HEK293 (cell line): Measurements from ENCODE around the gene LRP1-AS.

Source experiments
- CTCF ChIA-PET: fragments of 350-600 bp; formaldehyde crosslinking; extraction: SDS; loops from one replicate; lab custom pipeline; 2021; ENCODE audit warnings: antibody characterized with exemption; lab: Yijun Ruan, JAX
- POLR2A ChIA-PET: fragments of 300-600 bp; formaldehyde crosslinking; extraction: SDS; loops from one replicate; lab custom pipeline; 2020; ENCODE audit warnings: antibody characterized with exemption, inconsistent platforms; lab: Yijun Ruan, JAX
- H3K27ac ChIP-seq: fragments of 200-500 bp; sonication (Bioruptor generic); 2 replicates; pipeline ENCODE4 v1.5.1; 2014; ENCODE audit warnings: low read depth, low read length, control low read depth, inconsistent platforms; ENCODE audit errors: extremely low read depth
- H3K36me3 ChIP-seq, 2 experiments: fragments of 200-500 bp in 1 of 2; sonication (Bioruptor generic) in 1 of 2; 1 replicate in 1 of 2; 2 replicates in 1 of 2; pipeline ENCODE4 v1.5.1; 2014 to 2017; ENCODE audit warnings: inconsistent platforms in 2 of 2, low read length in 2 of 2; ENCODE audit not compliant: control insufficient read depth in 2 of 2, insufficient read depth in 1 of 2
- H3K4me1 ChIP-seq: fragments of 200-500 bp; sonication (Bioruptor generic); 2 replicates; pipeline ENCODE4 v1.5.1; 2014; ENCODE audit warnings: mild to moderate bottlenecking, low read length, inconsistent platforms; ENCODE audit not compliant: control insufficient read depth, insufficient read depth
- H3K4me3 ChIP-seq: 2 replicates; pipeline ENCODE4 v1.5.1; 2011; ENCODE audit warnings: low read depth, mild to moderate bottlenecking, control low read depth, low read length, moderate library complexity
- H3K9me3 ChIP-seq: fragments of 200-500 bp; sonication (Bioruptor generic); 2 replicates; pipeline ENCODE4 v1.5.1; 2014; ENCODE audit warnings: low read depth, low read length, inconsistent platforms; ENCODE audit not compliant: control insufficient read depth, insufficient read depth
- AEBP2 ChIP-seq: fragments of 450-650 bp; formaldehyde crosslinking; IDR thresholded peaks from 2 replicates; pipeline ENCODE4 v1.5.1; 2016; ENCODE audit warnings: missing biosample characterization, missing genetic modification characterization, borderline replicate concordance
- BCL11A ChIP-seq: fragments of 450-650 bp; formaldehyde crosslinking; IDR thresholded peaks from 2 replicates; pipeline ENCODE4 v1.5.1; 2016; ENCODE audit warnings: low read depth, missing biosample characterization, missing genetic modification characterization
- CTCF ChIP-seq: fragments of 450-650 bp; formaldehyde crosslinking; IDR thresholded peaks from 2 replicates; pipeline ENCODE4 v1.5.1; 2016; ENCODE audit warnings: missing biosample characterization, missing genetic modification characterization
- ELK4 ChIP-seq: IDR thresholded peaks from 2 replicates; pipeline ENCODE4 v1.6.1; 2011; ENCODE audit warnings: mild to moderate bottlenecking, low read depth, low read length, borderline replicate concordance
- FEZF1 ChIP-seq: fragments of 450-650 bp; formaldehyde crosslinking; IDR thresholded peaks from 2 replicates; pipeline ENCODE4 v1.5.1; 2016; ENCODE audit warnings: missing biosample characterization, missing genetic modification characterization
- GFI1B ChIP-seq: fragments of 450-650 bp; formaldehyde crosslinking; IDR thresholded peaks from 2 replicates; pipeline ENCODE4 v1.5.1; 2016; ENCODE audit warnings: missing biosample characterization, missing genetic modification characterization
- GLIS2 ChIP-seq: fragments of 450-650 bp; formaldehyde crosslinking; IDR thresholded peaks from 2 replicates; pipeline ENCODE4 v1.5.1; 2016; ENCODE audit warnings: missing biosample characterization, missing genetic modification characterization
- KLF10 ChIP-seq: fragments of 450-650 bp; IDR thresholded peaks from 2 replicates; pipeline ENCODE4 v1.5.1; 2018; ENCODE audit warnings: missing biosample characterization, mild to moderate bottlenecking, missing genetic modification characterization
- OSR2 ChIP-seq: fragments of 450-650 bp; formaldehyde crosslinking; IDR thresholded peaks from 2 replicates; pipeline ENCODE4 v1.5.1; 2016; ENCODE audit warnings: missing biosample characterization, missing genetic modification characterization
- YY2 ChIP-seq: fragments of 450-650 bp; formaldehyde crosslinking; IDR thresholded peaks from 2 replicates; pipeline ENCODE4 v1.5.1; 2016; ENCODE audit warnings: missing biosample characterization, missing genetic modification characterization
- ZBTB17 ChIP-seq: fragments of 450-650 bp; formaldehyde crosslinking; IDR thresholded peaks from 2 replicates; pipeline ENCODE4 v1.5.1; 2016; ENCODE audit warnings: missing biosample characterization, missing genetic modification characterization
- ZBTB20 ChIP-seq: fragments of 450-650 bp; formaldehyde crosslinking; IDR thresholded peaks from 2 replicates; pipeline ENCODE4 v1.5.1; 2016; ENCODE audit warnings: missing biosample characterization, missing genetic modification characterization
- ZBTB8A ChIP-seq: fragments of 450-650 bp; formaldehyde crosslinking; IDR thresholded peaks from 2 replicates; pipeline ENCODE4 v1.5.1; 2016; ENCODE audit warnings: missing biosample characterization, missing genetic modification characterization
- ZNF2 ChIP-seq: fragments of 450-650 bp; formaldehyde crosslinking; IDR thresholded peaks from 2 replicates; pipeline ENCODE4 v1.5.1; 2016; ENCODE audit warnings: missing biosample characterization, missing genetic modification characterization
- ZNF266 ChIP-seq: fragments of 450-650 bp; formaldehyde crosslinking; IDR thresholded peaks from 2 replicates; pipeline ENCODE4 v1.5.1; 2016; ENCODE audit warnings: missing biosample characterization, missing genetic modification characterization, low read depth
- ZNF274 ChIP-seq, 2 experiments: fragments of 200-500 bp in 1 of 2; fragments of 450-650 bp in 1 of 2; sonication (Bioruptor generic) in 1 of 2; formaldehyde crosslinking in 1 of 2; IDR thresholded peaks; 2 replicates each; pipeline versions ENCODE4 v1.5.1 to v1.6.1; 2014 to 2016; ENCODE audit warnings: borderline replicate concordance in 1 of 2, inconsistent platforms in 1 of 2, low read length in 1 of 2, missing biosample characterization in 1 of 2, missing genetic modification characterization in 1 of 2
- ZNF335 ChIP-seq: fragments of 450-650 bp; formaldehyde crosslinking; conservative IDR thresholded peaks from 2 replicates; pipeline ENCODE4 v1.5.1; 2016; ENCODE audit warnings: missing biosample characterization, missing genetic modification characterization
- ZNF416 ChIP-seq: fragments of 450-650 bp; formaldehyde crosslinking; IDR thresholded peaks from 2 replicates; pipeline ENCODE4 v1.5.1; 2016; ENCODE audit warnings: missing biosample characterization, missing genetic modification characterization
- ZNF433 ChIP-seq: fragments of 450-650 bp; formaldehyde crosslinking; IDR thresholded peaks from 2 replicates; pipeline ENCODE4 v1.5.1; 2016; ENCODE audit warnings: missing biosample characterization, missing genetic modification characterization, low read depth
- ZNF529 ChIP-seq: fragments of 450-650 bp; formaldehyde crosslinking; IDR thresholded peaks from 2 replicates; pipeline ENCODE4 v1.5.1; 2017; ENCODE audit warnings: missing genetic modification characterization, missing biosample characterization; ENCODE audit not compliant: insufficient replicate concordance
- ZNF610 ChIP-seq: fragments of 450-650 bp; formaldehyde crosslinking; IDR thresholded peaks from 2 replicates; pipeline ENCODE4 v1.5.1; 2016; ENCODE audit warnings: missing biosample characterization, missing genetic modification characterization, borderline replicate concordance
- ZSCAN23 ChIP-seq: fragments of 450-650 bp; formaldehyde crosslinking; IDR thresholded peaks from 2 replicates; pipeline ENCODE4 v1.5.1; 2016; ENCODE audit warnings: missing biosample characterization, missing genetic modification characterization
- TF ChIP-seq, protein P1 (sequence below): fragments of 450-650 bp; formaldehyde crosslinking; IDR thresholded peaks from 2 replicates; pipeline ENCODE4 v1.5.1; 2016; ENCODE audit warnings: missing biosample characterization, missing genetic modification characterization
- TF ChIP-seq, protein P2 (sequence below): fragments of 450-650 bp; formaldehyde crosslinking; IDR thresholded peaks from 2 replicates; pipeline ENCODE4 v1.5.1; 2016; ENCODE audit warnings: missing biosample characterization, missing genetic modification characterization

LRP1-AS gene

DNA sequence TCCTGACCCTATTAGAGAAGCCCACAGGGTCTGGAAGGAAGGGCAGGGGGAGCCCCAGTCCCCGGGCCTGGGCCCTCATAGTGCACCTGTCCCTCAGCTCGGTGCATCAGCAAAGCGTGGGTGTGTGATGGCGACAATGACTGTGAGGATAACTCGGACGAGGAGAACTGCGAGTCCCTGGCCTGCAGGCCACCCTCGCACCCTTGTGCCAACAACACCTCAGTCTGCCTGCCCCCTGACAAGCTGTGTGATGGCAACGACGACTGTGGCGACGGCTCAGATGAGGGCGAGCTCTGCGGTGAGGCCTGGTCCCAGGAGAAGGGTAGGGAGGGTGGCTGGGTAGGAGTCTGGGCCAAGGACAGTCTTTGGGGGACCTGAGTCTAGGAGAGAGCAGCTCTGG lies 26.3 kb upstream of the LRP1-AS start:
- POLR2A ChIA-PET: interaction anchor here (0.6 to 1.4 kb wide), 2 partner anchors 46 to 86 kb away, joined by 3 to 4 read pairs; partner anchors contain the start of gene LRP1
- Histone ChIP-seq H3K36me3 (peaks cover 0 to 76% of the 10 kb centered on the region in 2 experiments; a peak in 1 of 3 replicates), H3K9me3 (no peaks in the 10 kb centered on the region), H3K4me1 (no peaks in the 10 kb centered on the region), H3K4me3 (no peak overlapping the region), H3K27ac (no peak overlapping the region)
- TF ChIP-seq ZBTB8A (tag by site-specific recombination): no peak
- CTCF ChIA-PET: interaction anchor here (0.5 to 10.6 kb wide), 21 partner anchors 12 to 499 kb away, joined by 3 to 259 read pairs (median 4); partner anchors contain the start of genes LRP1, LRP1-AS, SHMT2 and ZBTB39

DNA sequence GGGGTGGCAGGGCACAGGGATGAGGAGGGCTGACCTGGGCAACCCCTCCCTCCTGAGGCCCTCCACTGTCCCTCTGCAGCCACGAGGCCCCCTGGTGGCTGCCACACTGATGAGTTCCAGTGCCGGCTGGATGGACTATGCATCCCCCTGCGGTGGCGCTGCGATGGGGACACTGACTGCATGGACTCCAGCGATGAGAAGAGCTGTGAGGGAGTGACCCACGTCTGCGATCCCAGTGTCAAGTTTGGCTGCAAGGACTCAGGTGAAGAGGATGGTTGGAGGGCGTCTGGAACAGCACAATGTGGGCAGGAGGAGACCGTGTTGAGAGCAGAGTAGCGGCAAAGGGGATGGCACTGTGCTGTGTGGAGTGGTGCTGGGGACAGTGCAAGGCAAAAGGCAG lies 25.7 kb upstream of the LRP1-AS start:
- H3K27ac ChIP-seq: no peak overlapping the region
- ChIA-PET POLR2A (interaction anchor here (0.6 to 1.4 kb wide), 2 partner anchors 45 to 85 kb away, joined by 3 to 4 read pairs; partner anchors contain the start of gene LRP1), CTCF (interaction anchor here (0.5 to 10.6 kb wide), 18 partner anchors 10 to 498 kb away, joined by 3 to 259 read pairs (median 4); partner anchors contain the start of genes LRP1, LRP1-AS and ZBTB39)
- H3K4me1 ChIP-seq: no peaks in the 10 kb centered on the region
- peaks cover 0 to 76% of the 10 kb centered on the region in 2 experiments; a peak in 1 of 3 replicates for H3K36me3 ChIP-seq
- no peak overlapping the region for H3K4me3 ChIP-seq
- no peaks in the 10 kb centered on the region for H3K9me3 ChIP-seq
- TF ChIP-seq, protein P1, sequence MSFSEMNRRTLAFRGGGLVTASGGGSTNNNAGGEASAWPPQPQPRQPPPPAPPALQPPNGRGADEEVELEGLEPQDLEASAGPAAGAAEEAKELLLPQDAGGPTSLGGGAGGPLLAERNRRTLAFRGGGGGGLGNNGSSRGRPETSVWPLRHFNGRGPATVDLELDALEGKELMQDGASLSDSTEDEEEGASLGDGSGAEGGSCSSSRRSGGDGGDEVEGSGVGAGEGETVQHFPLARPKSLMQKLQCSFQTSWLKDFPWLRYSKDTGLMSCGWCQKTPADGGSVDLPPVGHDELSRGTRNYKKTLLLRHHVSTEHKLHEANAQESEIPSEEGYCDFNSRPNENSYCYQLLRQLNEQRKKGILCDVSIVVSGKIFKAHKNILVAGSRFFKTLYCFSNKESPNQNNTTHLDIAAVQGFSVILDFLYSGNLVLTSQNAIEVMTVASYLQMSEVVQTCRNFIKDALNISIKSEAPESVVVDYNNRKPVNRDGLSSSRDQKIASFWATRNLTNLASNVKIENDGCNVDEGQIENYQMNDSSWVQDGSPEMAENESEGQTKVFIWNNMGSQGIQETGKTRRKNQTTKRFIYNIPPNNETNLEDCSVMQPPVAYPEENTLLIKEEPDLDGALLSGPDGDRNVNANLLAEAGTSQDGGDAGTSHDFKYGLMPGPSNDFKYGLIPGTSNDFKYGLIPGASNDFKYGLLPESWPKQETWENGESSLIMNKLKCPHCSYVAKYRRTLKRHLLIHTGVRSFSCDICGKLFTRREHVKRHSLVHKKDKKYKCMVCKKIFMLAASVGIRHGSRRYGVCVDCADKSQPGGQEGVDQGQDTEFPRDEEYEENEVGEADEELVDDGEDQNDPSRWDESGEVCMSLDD: no peak
- TF ChIP-seq ZNF335: no peak
- no peak for TF ChIP-seq KLF10
- no peak for TF ChIP-seq BCL11A (tag by site-specific recombination)
- no peak for TF ChIP-seq GFI1B
- TF ChIP-seq, protein P2, sequence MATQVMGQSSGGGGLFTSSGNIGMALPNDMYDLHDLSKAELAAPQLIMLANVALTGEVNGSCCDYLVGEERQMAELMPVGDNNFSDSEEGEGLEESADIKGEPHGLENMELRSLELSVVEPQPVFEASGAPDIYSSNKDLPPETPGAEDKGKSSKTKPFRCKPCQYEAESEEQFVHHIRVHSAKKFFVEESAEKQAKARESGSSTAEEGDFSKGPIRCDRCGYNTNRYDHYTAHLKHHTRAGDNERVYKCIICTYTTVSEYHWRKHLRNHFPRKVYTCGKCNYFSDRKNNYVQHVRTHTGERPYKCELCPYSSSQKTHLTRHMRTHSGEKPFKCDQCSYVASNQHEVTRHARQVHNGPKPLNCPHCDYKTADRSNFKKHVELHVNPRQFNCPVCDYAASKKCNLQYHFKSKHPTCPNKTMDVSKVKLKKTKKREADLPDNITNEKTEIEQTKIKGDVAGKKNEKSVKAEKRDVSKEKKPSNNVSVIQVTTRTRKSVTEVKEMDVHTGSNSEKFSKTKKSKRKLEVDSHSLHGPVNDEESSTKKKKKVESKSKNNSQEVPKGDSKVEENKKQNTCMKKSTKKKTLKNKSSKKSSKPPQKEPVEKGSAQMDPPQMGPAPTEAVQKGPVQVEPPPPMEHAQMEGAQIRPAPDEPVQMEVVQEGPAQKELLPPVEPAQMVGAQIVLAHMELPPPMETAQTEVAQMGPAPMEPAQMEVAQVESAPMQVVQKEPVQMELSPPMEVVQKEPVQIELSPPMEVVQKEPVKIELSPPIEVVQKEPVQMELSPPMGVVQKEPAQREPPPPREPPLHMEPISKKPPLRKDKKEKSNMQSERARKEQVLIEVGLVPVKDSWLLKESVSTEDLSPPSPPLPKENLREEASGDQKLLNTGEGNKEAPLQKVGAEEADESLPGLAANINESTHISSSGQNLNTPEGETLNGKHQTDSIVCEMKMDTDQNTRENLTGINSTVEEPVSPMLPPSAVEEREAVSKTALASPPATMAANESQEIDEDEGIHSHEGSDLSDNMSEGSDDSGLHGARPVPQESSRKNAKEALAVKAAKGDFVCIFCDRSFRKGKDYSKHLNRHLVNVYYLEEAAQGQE: 0 out of 2 replicates have a peak, but pooled peaks have one; percentile 14
- peak; percentile 70 for TF ChIP-seq ZNF2 (tag by site-specific recombination)
- TF ChIP-seq ZBTB20 (tag by site-specific recombination): no peak
- no peak for TF ChIP-seq ELK4
- TF ChIP-seq FEZF1 (tag by site-specific recombination): no peak
- TF ChIP-seq ZNF416 (tag by site-specific recombination): no peak
- TF ChIP-seq ZNF433 (tag by site-specific recombination): no peak
- TF ChIP-seq ZNF266 (tag by site-specific recombination): no peak
- no peak for TF ChIP-seq ZSCAN23
- TF ChIP-seq CTCF (tag by site-specific recombination): peak; percentile 80
- TF ChIP-seq ZNF529 (tag by site-specific recombination): no peak
- no peak for TF ChIP-seq ZNF274 (IDR thresholded peaks at IDR 0.05; ENCODE audit: low read length)
- TF ChIP-seq ZNF274 (tag by site-specific recombination; IDR thresholded peaks at IDR 0.05; ENCODE audit: borderline replicate concordance): no peak
- no peak for TF ChIP-seq GLIS2 (tag by site-specific recombination)
- no peak for TF ChIP-seq OSR2 (tag by site-specific recombination)
- no peak for TF ChIP-seq AEBP2
- no peak for TF ChIP-seq ZNF610 (tag by site-specific recombination)
- TF ChIP-seq ZBTB17 (tag by site-specific recombination): peak; percentile 36; the same call in 1 of the 2 replicates
- TF ChIP-seq YY2 (tag by site-specific recombination): no peak
